ENCODE data around the gene AHSA1. TPM values are rescaled to one million over a fixed set of nuclear protein-coding genes. Genes with fewer than 3 reads are reported as not detected.

AHSA1 gene
- total RNA-seq, 1 experiment from 2014 or later = 674 TPM

- POLR2A ChIA-PET (ENCODE audit: unreplicated experiment) = interaction anchor here (0.6 kb wide), 1 partner anchor 235 kb away, joined by 5 read pairs; no protein-coding TSS in a partner anchor
- Histone ChIP-seq H2AFZ (no peak overlapping the region), H3K9me2 (ENCODE audit: insufficient read depth) (no peaks in the 10 kb centered on the region), H3K9me3 (ENCODE audit: insufficient read depth, low read depth) (no peaks in the 10 kb centered on the region), H3K27ac (no peak overlapping the region), H3F3A (ENCODE audit: insufficient read depth, low read depth) (peaks cover 9% of the 10 kb centered on the region; the same call in 1 of the 2 replicates), H3K4me3 (no peak overlapping the region), H3K27me3 (ENCODE audit: insufficient read depth, low read depth) (peaks cover 33% of the 10 kb centered on the region), H3K4me1 (replicated peaks; ENCODE audit: insufficient read depth) (no peaks in the 10 kb centered on the region), H3K79me2 (ENCODE audit: low read depth) (no peaks in the 10 kb centered on the region), H4K20me1 (ENCODE audit: insufficient read depth) (no peaks in the 10 kb centered on the region), H3K36me3 (ENCODE audit: low read depth) (no peaks in the 10 kb centered on the region), H3K4me2 (no peak overlapping the region)
- CTCF ChIA-PET = no interaction called here
- no TSS peak for BruUV-seq (replicated peaks)
- TF ChIP-seq EZH2 (IDR thresholded peaks at IDR 0.05; ENCODE audit: low read depth) (no peak), CTCF (conservative IDR thresholded peaks at IDR 0.05) (no peak)
- intact Hi-C loops (cut with micrococcal nuclease; ENCODE audit: unreplicated experiment) = no loop called here
- no peak for DNase-seq
These were observed 16.7 kb downstream of the AHSA1 start for GRCh38 chr14:77474479-77475177.

- H3K4me2 ChIP-seq = no peak overlapping the region
- no peaks in the 10 kb centered on the region for H3K36me3 ChIP-seq (ENCODE audit: low read depth)
- intact Hi-C loops (cut with micrococcal nuclease; ENCODE audit: unreplicated experiment) = no loop called here
- peaks cover 33% of the 10 kb centered on the region for H3K27me3 ChIP-seq (ENCODE audit: insufficient read depth, low read depth)
- H3K9me3 ChIP-seq (ENCODE audit: insufficient read depth, low read depth) = no peaks in the 10 kb centered on the region
- ChIA-PET CTCF (no interaction called here), POLR2A (ENCODE audit: unreplicated experiment) (no interaction called here)
- H3K9me2 ChIP-seq (ENCODE audit: insufficient read depth) = no peaks in the 10 kb centered on the region
- no TSS peak for BruUV-seq (replicated peaks)
- no peak overlapping the region for H2AFZ ChIP-seq
- no peaks in the 10 kb centered on the region for H3K79me2 ChIP-seq (ENCODE audit: low read depth)
- no peaks in the 10 kb centered on the region for H4K20me1 ChIP-seq (ENCODE audit: insufficient read depth)
- H3K4me3 ChIP-seq = no peak overlapping the region
- no peaks in the 10 kb centered on the region for H3F3A ChIP-seq (ENCODE audit: insufficient read depth, low read depth)
- TF ChIP-seq CTCF (conservative IDR thresholded peaks at IDR 0.05) (no peak), EZH2 (IDR thresholded peaks at IDR 0.05; ENCODE audit: low read depth) (no peak)
- H3K4me1 ChIP-seq (replicated peaks; ENCODE audit: insufficient read depth) = no peaks in the 10 kb centered on the region
- no peak overlapping the region for H3K27ac ChIP-seq
- no peak for DNase-seq
These were observed 17.7 kb downstream of the AHSA1 start for GRCh38 chr14:77475432-77476115.

- Histone ChIP-seq H3K27ac (no peak overlapping the region), H4K20me1 (ENCODE audit: insufficient read depth) (no peaks in the 10 kb centered on the region), H3K27me3 (ENCODE audit: insufficient read depth, low read depth) (peaks cover 33% of the 10 kb centered on the region), H2AFZ (no peak overlapping the region), H3K4me3 (no peak overlapping the region), H3K79me2 (ENCODE audit: low read depth) (no peaks in the 10 kb centered on the region), H3K36me3 (ENCODE audit: low read depth) (no peaks in the 10 kb centered on the region), H3K4me2 (no peak overlapping the region), H3F3A (ENCODE audit: insufficient read depth, low read depth) (no peaks in the 10 kb centered on the region), H3K4me1 (replicated peaks; ENCODE audit: insufficient read depth) (no peaks in the 10 kb centered on the region), H3K9me2 (ENCODE audit: insufficient read depth) (no peaks in the 10 kb centered on the region), H3K9me3 (ENCODE audit: insufficient read depth, low read depth) (no peaks in the 10 kb centered on the region)
- no TSS peak for BruUV-seq (replicated peaks)
- intact Hi-C loops (cut with micrococcal nuclease; ENCODE audit: unreplicated experiment) = no loop called here
- ChIA-PET POLR2A (ENCODE audit: unreplicated experiment) (interaction anchor here (0.5 to 0.7 kb wide), 3 partner anchors 78 to 1672 kb away, joined by 3 to 8 read pairs (median 5); no protein-coding TSS in a partner anchor), CTCF (interaction anchor here (0.5 kb wide), 1 partner anchor 81 kb away, joined by 4 read pairs; no protein-coding TSS in a partner anchor)
- no peak for TF ChIP-seq CTCF (conservative IDR thresholded peaks at IDR 0.05)
- no peak for DNase-seq
These were observed 20.1 kb downstream of the AHSA1 start for GRCh38 chr14:77478029-77478428.
